Measurements from ENCODE around the gene ABHD12B.

DNA sequence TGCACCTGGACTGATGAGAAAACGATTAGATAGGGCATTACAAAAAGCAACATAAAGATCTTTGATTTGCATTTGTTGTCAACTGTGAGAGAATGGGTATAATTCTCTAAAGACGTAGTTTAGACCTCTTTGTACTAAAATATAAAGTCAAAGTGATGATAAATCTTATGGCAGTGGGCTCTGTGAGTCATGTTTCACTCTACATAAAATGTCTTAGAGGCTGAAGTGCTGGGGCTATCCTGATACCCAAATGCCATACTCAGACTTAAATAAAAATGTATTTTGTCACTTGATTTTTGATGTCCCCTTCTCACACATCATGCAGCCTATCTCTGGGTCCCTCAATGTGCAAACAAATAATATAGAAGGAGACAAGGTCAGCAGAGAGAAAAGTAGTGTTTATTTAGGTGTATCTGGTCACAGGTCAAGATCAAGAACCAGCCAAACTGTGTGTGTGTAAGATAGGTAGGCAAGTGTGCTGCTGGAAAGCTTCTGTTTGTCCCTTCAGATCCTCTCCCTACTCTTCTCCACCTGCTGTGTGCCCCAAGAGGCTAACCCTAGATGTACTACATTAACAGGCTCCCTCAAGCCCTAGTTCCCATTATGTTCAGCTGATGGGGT lies 33.9 kb upstream of the ABHD12B start:
- TF ChIP-seq, protein P1, sequence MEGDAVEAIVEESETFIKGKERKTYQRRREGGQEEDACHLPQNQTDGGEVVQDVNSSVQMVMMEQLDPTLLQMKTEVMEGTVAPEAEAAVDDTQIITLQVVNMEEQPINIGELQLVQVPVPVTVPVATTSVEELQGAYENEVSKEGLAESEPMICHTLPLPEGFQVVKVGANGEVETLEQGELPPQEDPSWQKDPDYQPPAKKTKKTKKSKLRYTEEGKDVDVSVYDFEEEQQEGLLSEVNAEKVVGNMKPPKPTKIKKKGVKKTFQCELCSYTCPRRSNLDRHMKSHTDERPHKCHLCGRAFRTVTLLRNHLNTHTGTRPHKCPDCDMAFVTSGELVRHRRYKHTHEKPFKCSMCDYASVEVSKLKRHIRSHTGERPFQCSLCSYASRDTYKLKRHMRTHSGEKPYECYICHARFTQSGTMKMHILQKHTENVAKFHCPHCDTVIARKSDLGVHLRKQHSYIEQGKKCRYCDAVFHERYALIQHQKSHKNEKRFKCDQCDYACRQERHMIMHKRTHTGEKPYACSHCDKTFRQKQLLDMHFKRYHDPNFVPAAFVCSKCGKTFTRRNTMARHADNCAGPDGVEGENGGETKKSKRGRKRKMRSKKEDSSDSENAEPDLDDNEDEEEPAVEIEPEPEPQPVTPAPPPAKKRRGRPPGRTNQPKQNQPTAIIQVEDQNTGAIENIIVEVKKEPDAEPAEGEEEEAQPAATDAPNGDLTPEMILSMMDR (IDR thresholded peaks at IDR 0.05) = no peak
- TF ChIP-seq, protein P2, sequence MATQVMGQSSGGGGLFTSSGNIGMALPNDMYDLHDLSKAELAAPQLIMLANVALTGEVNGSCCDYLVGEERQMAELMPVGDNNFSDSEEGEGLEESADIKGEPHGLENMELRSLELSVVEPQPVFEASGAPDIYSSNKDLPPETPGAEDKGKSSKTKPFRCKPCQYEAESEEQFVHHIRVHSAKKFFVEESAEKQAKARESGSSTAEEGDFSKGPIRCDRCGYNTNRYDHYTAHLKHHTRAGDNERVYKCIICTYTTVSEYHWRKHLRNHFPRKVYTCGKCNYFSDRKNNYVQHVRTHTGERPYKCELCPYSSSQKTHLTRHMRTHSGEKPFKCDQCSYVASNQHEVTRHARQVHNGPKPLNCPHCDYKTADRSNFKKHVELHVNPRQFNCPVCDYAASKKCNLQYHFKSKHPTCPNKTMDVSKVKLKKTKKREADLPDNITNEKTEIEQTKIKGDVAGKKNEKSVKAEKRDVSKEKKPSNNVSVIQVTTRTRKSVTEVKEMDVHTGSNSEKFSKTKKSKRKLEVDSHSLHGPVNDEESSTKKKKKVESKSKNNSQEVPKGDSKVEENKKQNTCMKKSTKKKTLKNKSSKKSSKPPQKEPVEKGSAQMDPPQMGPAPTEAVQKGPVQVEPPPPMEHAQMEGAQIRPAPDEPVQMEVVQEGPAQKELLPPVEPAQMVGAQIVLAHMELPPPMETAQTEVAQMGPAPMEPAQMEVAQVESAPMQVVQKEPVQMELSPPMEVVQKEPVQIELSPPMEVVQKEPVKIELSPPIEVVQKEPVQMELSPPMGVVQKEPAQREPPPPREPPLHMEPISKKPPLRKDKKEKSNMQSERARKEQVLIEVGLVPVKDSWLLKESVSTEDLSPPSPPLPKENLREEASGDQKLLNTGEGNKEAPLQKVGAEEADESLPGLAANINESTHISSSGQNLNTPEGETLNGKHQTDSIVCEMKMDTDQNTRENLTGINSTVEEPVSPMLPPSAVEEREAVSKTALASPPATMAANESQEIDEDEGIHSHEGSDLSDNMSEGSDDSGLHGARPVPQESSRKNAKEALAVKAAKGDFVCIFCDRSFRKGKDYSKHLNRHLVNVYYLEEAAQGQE (IDR thresholded peaks at IDR 0.05; ENCODE audit: low read depth, low read length) = no peak
- TF ChIP-seq, protein P3, sequence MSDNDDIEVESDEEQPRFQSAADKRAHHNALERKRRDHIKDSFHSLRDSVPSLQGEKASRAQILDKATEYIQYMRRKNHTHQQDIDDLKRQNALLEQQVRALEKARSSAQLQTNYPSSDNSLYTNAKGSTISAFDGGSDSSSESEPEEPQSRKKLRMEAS (IDR thresholded peaks at IDR 0.05; ENCODE audit: low read depth) = no peak
- TF ChIP-seq POLR2AphosphoS5 (IDR thresholded peaks at IDR 0.05; ENCODE audit: low read depth, low read length) (no peak), SMC3 (IDR thresholded peaks at IDR 0.05; ENCODE audit: low read depth, low read length) (no peak), ELF1 (IDR thresholded peaks at IDR 0.05) (no peak), TAF1 (IDR thresholded peaks at IDR 0.05; ENCODE audit: borderline replicate concordance, low read depth, low read length) (no peak), RFX5 (IDR thresholded peaks at IDR 0.05; ENCODE audit: low read length) (no peak), EZH2phosphoT487 (IDR thresholded peaks at IDR 0.05; ENCODE audit: borderline replicate concordance, low read depth) (no peak), GABPA (IDR thresholded peaks at IDR 0.05; ENCODE audit: low read depth) (no peak)
- TF ChIP-seq, protein P4, sequence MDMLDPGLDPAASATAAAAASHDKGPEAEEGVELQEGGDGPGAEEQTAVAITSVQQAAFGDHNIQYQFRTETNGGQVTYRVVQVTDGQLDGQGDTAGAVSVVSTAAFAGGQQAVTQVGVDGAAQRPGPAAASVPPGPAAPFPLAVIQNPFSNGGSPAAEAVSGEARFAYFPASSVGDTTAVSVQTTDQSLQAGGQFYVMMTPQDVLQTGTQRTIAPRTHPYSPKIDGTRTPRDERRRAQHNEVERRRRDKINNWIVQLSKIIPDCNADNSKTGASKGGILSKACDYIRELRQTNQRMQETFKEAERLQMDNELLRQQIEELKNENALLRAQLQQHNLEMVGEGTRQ (IDR thresholded peaks at IDR 0.05; ENCODE audit: borderline replicate concordance, low read depth, low read length) = no peak
